A549 (cell line): ENCODE results near the gene COG7.
"Not testable (repeated sequence)": the region's sequence is repeated elsewhere in the genome, so short reads cannot be mapped to it uniquely, and the experiment has no call there.

ENCODE experiments used
- CBX8 ChIP-seq: fragments of 200-600 bp; sonication (generic); IDR thresholded peaks from 2 replicates; pipeline ENCODE4 v1.6.1; 2016
- EP300 ChIP-seq, 2 experiments: fragments of >200 bp; sonication (Bioruptor Twin); formaldehyde crosslinking; IDR thresholded peaks; 2 replicates in 1 of 2; 3 replicates in 1 of 2; pipeline ENCODE4 v1.6.1; 2016 to 2017
- FOXS1 ChIP-seq: fragments of 250-450 bp; sonication (Bioruptor Pico); IDR thresholded peaks from 2 replicates; pipeline ENCODE4 v1.5.0; 2020; ENCODE audit warnings: mild to moderate bottlenecking, moderate library complexity
- KDM1A ChIP-seq: fragments of 200-600 bp; sonication (generic); IDR thresholded peaks from 2 replicates; pipeline ENCODE4 v1.6.1; 2016; ENCODE audit warnings: low read depth, mild to moderate bottlenecking
- MYC ChIP-seq: IDR thresholded peaks from 2 replicates; pipeline ENCODE4 v1.6.1; 2012; ENCODE audit warnings: mild to moderate bottlenecking, inconsistent platforms, low read length, improper control_type of control experiment, borderline replicate concordance
- RAD21 ChIP-seq, 2 experiments: fragments of >200 bp in 1 of 2; sonication (Bioruptor Twin) in 1 of 2; formaldehyde crosslinking in 1 of 2; IDR thresholded peaks in 1 of 2; conservative IDR thresholded peaks in 1 of 2; 2 replicates in 1 of 2; 3 replicates in 1 of 2; pipeline ENCODE4 v1.6.1; 2012 to 2018; ENCODE audit warnings: inconsistent platforms in 1 of 2
- TF ChIP-seq, protein P1 (sequence below): fragments of >200 bp; sonication (Bioruptor Twin); formaldehyde crosslinking; IDR thresholded peaks from 3 replicates; pipeline ENCODE4 v1.5.1; 2016

DNA sequence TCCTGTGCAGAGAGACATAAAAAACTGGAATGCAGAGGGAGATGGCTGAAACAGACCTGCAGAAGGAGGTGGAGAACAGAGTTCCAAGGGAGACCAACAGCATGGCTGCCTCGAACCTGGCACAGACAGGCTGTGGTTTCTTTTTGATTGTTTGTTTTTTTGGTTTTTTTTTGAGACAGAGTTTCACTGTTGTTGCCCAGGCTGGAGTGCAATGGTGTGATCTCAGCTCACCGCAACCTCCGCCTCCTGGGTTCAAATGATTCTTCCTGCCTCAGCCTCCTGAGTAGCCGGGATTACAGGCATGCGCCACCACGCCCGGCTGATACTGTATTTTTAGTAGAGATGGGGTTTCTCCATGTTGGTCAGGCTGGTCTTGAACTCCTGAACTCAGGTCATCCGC, 30.5 kb upstream of the COG7 start:
- TF ChIP-seq, protein P1, sequence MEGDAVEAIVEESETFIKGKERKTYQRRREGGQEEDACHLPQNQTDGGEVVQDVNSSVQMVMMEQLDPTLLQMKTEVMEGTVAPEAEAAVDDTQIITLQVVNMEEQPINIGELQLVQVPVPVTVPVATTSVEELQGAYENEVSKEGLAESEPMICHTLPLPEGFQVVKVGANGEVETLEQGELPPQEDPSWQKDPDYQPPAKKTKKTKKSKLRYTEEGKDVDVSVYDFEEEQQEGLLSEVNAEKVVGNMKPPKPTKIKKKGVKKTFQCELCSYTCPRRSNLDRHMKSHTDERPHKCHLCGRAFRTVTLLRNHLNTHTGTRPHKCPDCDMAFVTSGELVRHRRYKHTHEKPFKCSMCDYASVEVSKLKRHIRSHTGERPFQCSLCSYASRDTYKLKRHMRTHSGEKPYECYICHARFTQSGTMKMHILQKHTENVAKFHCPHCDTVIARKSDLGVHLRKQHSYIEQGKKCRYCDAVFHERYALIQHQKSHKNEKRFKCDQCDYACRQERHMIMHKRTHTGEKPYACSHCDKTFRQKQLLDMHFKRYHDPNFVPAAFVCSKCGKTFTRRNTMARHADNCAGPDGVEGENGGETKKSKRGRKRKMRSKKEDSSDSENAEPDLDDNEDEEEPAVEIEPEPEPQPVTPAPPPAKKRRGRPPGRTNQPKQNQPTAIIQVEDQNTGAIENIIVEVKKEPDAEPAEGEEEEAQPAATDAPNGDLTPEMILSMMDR: not testable (repeated sequence)
- not testable (repeated sequence) for TF ChIP-seq MYC; FOXS1 (CRISPR knock-in tag); RAD21 (conservative IDR thresholded peaks at IDR 0.05 in 1 of 2, IDR thresholded peaks at IDR 0.05 in 1 of 2); CBX8; KDM1A; EP300 (IDR thresholded peaks at IDR 0.05)
